GM12874 (cell line): ENCODE results near the gene EIF3L.

Experiments
- CTCF ChIP-seq: IDR thresholded peaks from 2 replicates; pipeline ENCODE4 v1.5.1; 2011; ENCODE audit warnings: low read depth, mild to moderate bottlenecking, control low read depth, low read length, moderate library complexity; ENCODE audit not compliant: insufficient read depth

EIF3L gene

GRCh38 chr22:37923927-37924326 lies 74.7 kb downstream of the EIF3L start:
- no peak for TF ChIP-seq CTCF

GRCh38 chr22:37924386-37925065 lies 75.3 kb downstream of the EIF3L start:
- TF ChIP-seq CTCF = no peak

- TF ChIP-seq CTCF = no peak
Observed at GRCh38 chr22:37925330-37925729, 76.1 kb downstream of the EIF3L start.

- TF ChIP-seq CTCF = no peak
Observed at GRCh38 chr22:37925767-37926166, 76.5 kb downstream of the EIF3L start.

- TF ChIP-seq CTCF = no peak
Observed at GRCh38 chr22:37926358-37926757, 77.1 kb downstream of the EIF3L start.

- TF ChIP-seq CTCF = no peak
Observed at GRCh38 chr22:37926771-37927636, 77.8 kb downstream of the EIF3L start.

- TF ChIP-seq CTCF = no peak
Observed at GRCh38 chr22:37927637-37927936, 78.4 kb downstream of the EIF3L start.
